Loucy (cell line): ENCODE data around the gene RALGPS2.

Experiments
- CTCF ChIP-seq: fragments of 200-600 bp; sonication (generic); conservative IDR thresholded peaks from 2 replicates; pipeline ENCODE4 v1.5.1; 2014; ENCODE audit warnings: mild to moderate bottlenecking, antibody characterized with exemption, low read length
- EZH2phosphoT487 ChIP-seq: fragments of 200-600 bp; IDR thresholded peaks from 2 replicates; pipeline ENCODE4 v1.6.1; 2018; ENCODE audit warnings: antibody characterized with exemption, mild to moderate bottlenecking, moderate library complexity, borderline replicate concordance

- no peak for TF ChIP-seq CTCF
- no peak for TF ChIP-seq EZH2phosphoT487
Measured at GRCh38 chr1:178683291-178683690, 41.8 kb upstream of the RALGPS2 start.
